GM12878 (cell line): ENCODE results near the gene SYNGR1. TPM values are rescaled to one million over a fixed set of nuclear protein-coding genes. Genes with fewer than 3 reads are reported as not detected.
A peak's percentile ranks its signal among the peaks of the same experiment; 100 is the strongest.

ENCODE experiments used
- ATAC-seq: fragments of 200-7000 bp; cut with Tn5 transposase; 3 replicates; pipeline ENCODE4 v1.9.1; 2020; ENCODE audit warnings: mild to moderate bottlenecking, moderate library complexity
- BruUV-seq: library from RNA; stranded (reverse); fragments of 400-500 nt; replicated peaks from 2 replicates; lab custom pipeline; 2021; lab: Mats Ljungman, UMichigan
- CTCF ChIA-PET: fragments of 300-600 bp; sonication (Branson Sonifier 250); formaldehyde crosslinking; extraction: SDS; loops from one replicate; lab custom pipeline; 2021; ENCODE audit warnings: inconsistent platforms; lab: Yijun Ruan, JAX
- POLR2A ChIA-PET: fragments of 350-600 bp; formaldehyde crosslinking; extraction: SDS; loops from one replicate; lab custom pipeline; 2021; ENCODE audit warnings: inconsistent platforms; lab: Charles Lee
- RAD21 ChIA-PET: fragments of 300-600 bp; sonication (Branson Sonifier 250); formaldehyde crosslinking; loops from one replicate; lab custom pipeline; 2023; ENCODE audit warnings: antibody characterized with exemption; ENCODE audit not compliant: unreplicated experiment; lab: Charles Lee
- SMC1A ChIA-PET: fragments of 300-600 bp; sonication (Branson Sonifier 250); formaldehyde crosslinking; loops from one replicate; lab custom pipeline; 2023; ENCODE audit not compliant: unreplicated experiment, uncharacterized antibody; lab: Charles Lee
- DNase-seq: peaks from one replicate; pipeline ENCODE4 v3.0.0-alpha.2; 2011; ENCODE audit warnings: low read depth, low spot score
- FAIRE-seq: peaks from 3 replicates; lab custom pipeline; 2011; peaks lifted over from hg19 to GRCh38; lab: Jason Lieb, UNC
- H2AFZ ChIP-seq: 2 replicates; pipeline ENCODE4 v1.6.0; 2011; ENCODE audit warnings: low read depth, low read length, control low read depth; ENCODE audit not compliant: control insufficient read depth
- H3K27ac ChIP-seq: 2 replicates; pipeline ENCODE4 v1.5.1; 2011; ENCODE audit warnings: control low read depth; ENCODE audit not compliant: control insufficient read depth, insufficient read depth
- H3K27me3 ChIP-seq, 2 experiments: replicated peaks in 1 of 2; 2 replicates each; pipeline versions ENCODE4 v1.6.0 to v1.6.1; 2011; ENCODE audit warnings: low read length in 1 of 2; ENCODE audit not compliant: control insufficient read depth in 2 of 2, insufficient read depth in 2 of 2
- H3K36me3 ChIP-seq, 2 experiments: 2 replicates each; pipeline ENCODE4 v1.5.1; 2011; ENCODE audit warnings: low read length in 1 of 2; ENCODE audit not compliant: control insufficient read depth in 2 of 2, insufficient read depth in 2 of 2
- H3K4me1 ChIP-seq: 2 replicates; pipeline ENCODE4 v1.6.1; 2011; ENCODE audit warnings: mild to moderate bottlenecking, low read length, moderate library complexity, mixed read lengths; ENCODE audit not compliant: control insufficient read depth, insufficient read depth
- H3K4me2 ChIP-seq: 2 replicates; pipeline ENCODE4 v1.6.0; 2011; ENCODE audit warnings: control low read depth; ENCODE audit not compliant: control insufficient read depth, insufficient read depth
- H3K4me3 ChIP-seq: fragments of 200-600 bp; sonication (generic); 2 replicates; pipeline ENCODE4 v1.5.1; 2016
- H3K79me2 ChIP-seq: 2 replicates; pipeline ENCODE4 v1.6.0; 2011; ENCODE audit warnings: low read length; ENCODE audit not compliant: control insufficient read depth, insufficient read depth
- H3K9ac ChIP-seq: 2 replicates; pipeline ENCODE4 v1.8.0; 2011; ENCODE audit warnings: low read length, control low read depth, mixed read lengths; ENCODE audit not compliant: control insufficient read depth, insufficient read depth
- H3K9me3 ChIP-seq: replicated peaks from 3 replicates; pipeline ENCODE4 v1.5.1; 2011; ENCODE audit warnings: mild to moderate bottlenecking, low read length; ENCODE audit not compliant: control insufficient read depth, insufficient read depth
- H4K20me1 ChIP-seq: 2 replicates; pipeline ENCODE4 v1.6.0; 2011; ENCODE audit not compliant: control insufficient read depth, insufficient read depth
- BMI1 ChIP-seq: fragments of 450-650 bp; IDR thresholded peaks from 2 replicates; pipeline ENCODE4 v1.6.1; 2016; ENCODE audit warnings: mild to moderate bottlenecking, moderate library complexity, borderline replicate concordance
- EED ChIP-seq: sonication (generic); IDR thresholded peaks from 2 replicates; pipeline ENCODE4 v1.6.1; 2016; ENCODE audit warnings: antibody characterized with exemption, low read depth
- GABPA ChIP-seq: IDR thresholded peaks from 2 replicates; pipeline ENCODE4 v1.6.1; 2014; ENCODE audit warnings: antibody characterized with exemption, low read depth, mild to moderate bottlenecking, inconsistent platforms
- HDGF ChIP-seq: fragments of 450-650 bp; IDR thresholded peaks from 2 replicates; pipeline ENCODE4 v1.6.1; 2016; ENCODE audit warnings: antibody characterized with exemption
- IKZF1 ChIP-seq: fragments of 450-650 bp; conservative IDR thresholded peaks from 2 replicates; pipeline ENCODE4 v1.6.1; 2017; ENCODE audit warnings: antibody characterized with exemption, mild to moderate bottlenecking
- MTA2 ChIP-seq: fragments of 450-650 bp; IDR thresholded peaks from 2 replicates; pipeline ENCODE4 v1.6.1; 2016; ENCODE audit warnings: low read depth, mild to moderate bottlenecking, moderate library complexity
- MXI1 ChIP-seq: fragments of 150-350 bp; IDR thresholded peaks from 2 replicates; pipeline ENCODE4 v1.6.1; 2011; ENCODE audit warnings: low read depth, mild to moderate bottlenecking, inconsistent platforms, low read length, improper control_type of control experiment
- MYB ChIP-seq: fragments of 150-350 bp; IDR thresholded peaks from 2 replicates; pipeline ENCODE4 v1.6.1; 2014; ENCODE audit warnings: mild to moderate bottlenecking, low read depth, low read length, borderline replicate concordance
- NRF1 ChIP-seq: conservative IDR thresholded peaks from 2 replicates; pipeline ENCODE4 v1.6.1; 2011; ENCODE audit warnings: mild to moderate bottlenecking, low read depth, low read length, improper control_type of control experiment
- PKNOX1 ChIP-seq: fragments of 450-650 bp; IDR thresholded peaks from 2 replicates; pipeline ENCODE4 v1.6.1; 2016; ENCODE audit warnings: mild to moderate bottlenecking
- POLR2A ChIP-seq: IDR thresholded peaks from 2 replicates; pipeline ENCODE4 v1.6.1; 2011; ENCODE audit warnings: low read depth, mild to moderate bottlenecking, low read length
- SMARCA5 ChIP-seq: fragments of 450-650 bp; IDR thresholded peaks from 2 replicates; pipeline ENCODE4 v1.6.1; 2017; ENCODE audit warnings: mild to moderate bottlenecking
- STAT3 ChIP-seq: IDR thresholded peaks from 2 replicates; pipeline ENCODE4 v1.6.1; 2011; ENCODE audit warnings: low read depth, low read length, improper control_type of control experiment
- TCF12 ChIP-seq: IDR thresholded peaks from 2 replicates; pipeline ENCODE4 v1.6.1; 2011; ENCODE audit warnings: low read depth, mild to moderate bottlenecking, low read length
- ZBTB33 ChIP-seq: fragments of 450-650 bp; IDR thresholded peaks from 2 replicates; pipeline ENCODE4 v1.6.1; 2017; ENCODE audit warnings: mild to moderate bottlenecking
- ZNF274 ChIP-seq: IDR thresholded peaks from one replicate; pipeline ENCODE4 v1.8.0; 2011; ENCODE audit not compliant: insufficient read length, insufficient read depth
- ZNF384 ChIP-seq: IDR thresholded peaks from 2 replicates; pipeline ENCODE4 v1.6.1; 2012; ENCODE audit warnings: low read depth, mild to moderate bottlenecking, low read length, improper control_type of control experiment, borderline replicate concordance
- WGBS: methylation state at CpG from one replicate; pipeline ENCODE4 v1.1.6; 2016; ENCODE audit warnings: low lambda C conversion rate; ENCODE audit not compliant: insufficient replicate concordance, insufficient coverage; ENCODE audit errors: missing lambda C conversion rate; 5-methylcytosine and 5-hydroxymethylcytosine counted together
- in situ Hi-C: fragments of 300-500 bp; cut with MboI; formaldehyde crosslinking; loops from 9 replicates; pipeline ENCODE4 v1.14.3; 2018; ENCODE audit warnings: mixed read lengths
- intact Hi-C: fragments of 100-400 bp; cut with micrococcal nuclease; formaldehyde crosslinking; loops from one replicate; pipeline ENCODE4 v1.14.2; 2022; ENCODE audit not compliant: unreplicated experiment
- polyA plus RNA-seq, 11 experiments: library from polyadenylated mRNA; depleted of rRNA in 4 of 11; unstranded in 6 of 11; stranded (reverse) in 5 of 11; fragments of >200 nt; fragmentation: Nextera tagmentation in 4 of 11; fragmentation: Illumina TruSeq in 1 of 11; extraction: Ambion mirVana in 4 of 11; extraction: Trizol in 1 of 11; gene quantifications; 1 replicate in 1 of 11; 2 replicates in 10 of 11; pipeline versions ENCODE4 v1.2.1 to v1.2.3, GENCODE V29; 2011 to 2016; ENCODE audit warnings: inconsistent platforms in 2 of 11, missing spikeins in 2 of 11, low read depth in 1 of 11
- total RNA-seq, 4 experiments: library from RNA; depleted of rRNA in 3 of 4; stranded (reverse); fragments of >200 nt in 3 of 4; fragmentation: Illumina TruSeq in 1 of 4; extraction: Trizol in 1 of 4; gene quantifications; 2 replicates each; pipeline versions ENCODE4 v1.2.1 to v1.2.3, GENCODE V29; 2013 to 2021

SYNGR1 gene
- total and polyA plus RNA-seq, 10 of the 15 experiments (the other 5 are each of a cell fraction or from before 2014, with no cell fraction given) = 0.87 to 9.2 (median 3.5) TPM

- in situ Hi-C loops (no loop called here), intact Hi-C loops (no loop called here)
- DNase-seq = peak; percentile 36
- Histone ChIP-seq H3K27me3 (no peaks in the 10 kb centered on the region), H3K9ac (no peak overlapping the region), H3K4me3 (no peak overlapping the region), H2AFZ (peak overlapping the region; percentile 70), H4K20me1 (no peaks in the 10 kb centered on the region), H3K79me2 (no peaks in the 10 kb centered on the region), H3K27ac (no peak overlapping the region), H3K36me3 (no peaks in the 10 kb centered on the region), H3K4me1 (no peaks in the 10 kb centered on the region), H3K9me3 (no peaks in the 10 kb centered on the region), H3K4me2 (no peak overlapping the region)
- no TSS peak for BruUV-seq
- FAIRE-seq = no peak
- ChIA-PET POLR2A (interaction anchor here (0.8 to 4.0 kb wide), 3 partner anchors 13 to 187 kb away, joined by 3 to 32 read pairs (median 4); partner anchors contain the start of genes MIEF1 and RPL3), SMC1A (interaction anchor here (1.0 to 3.8 kb wide), 7 partner anchors 10 to 197 kb away, joined by 3 to 36 read pairs (median 6); partner anchors contain the start of gene RPL3), RAD21 (interaction anchor here (0.8 to 2.9 kb wide), 8 partner anchors 11 to 197 kb away, joined by 3 to 10 read pairs (median 5); partner anchors contain the start of gene RPL3), CTCF (interaction anchor here (0.6 to 5.6 kb wide), 19 partner anchors 10 to 441 kb away, joined by 3 to 62 read pairs (median 5); partner anchors contain the start of genes RPL3 and SYNGR1)
- TF ChIP-seq ZNF274 (no peak), GABPA (no peak), MTA2 (peak; percentile 14), ZNF384 (no peak), BMI1 (no peak), IKZF1 (0 out of 2 replicates have a peak, but pooled peaks have one; percentile 19), NRF1 (no peak), EED (no peak), POLR2A (no peak), MYB (no peak), STAT3 (no peak), PKNOX1 (peak; percentile 59), TCF12 (no peak), SMARCA5 (peak; percentile 49; the same call in 1 of the 2 replicates), ZBTB33 (no peak), MXI1 (no peak), HDGF (0 out of 2 replicates have a peak, but pooled peaks have one; percentile 33)
- WGBS = 58% methylated on average over 5 of the region's 5 CpGs
- peak; percentile 93 for ATAC-seq
Observed at GRCh38 chr22:39332441-39333064, 17.2 kb upstream of the SYNGR1 start.
